H7 (cell line): ENCODE measurements around the gene CSTPP1. TPM values are rescaled to one million over a fixed set of nuclear protein-coding genes. Genes with fewer than 3 reads are reported as not detected.
A peak's percentile ranks its signal among the peaks of the same experiment; 100 is the strongest.

ENCODE experiments used
- DNase-seq: peaks from one replicate; pipeline ENCODE4 v3.0.0; 2012
- H3K27me3 ChIP-seq: 2 replicates; pipeline ENCODE4 v1.6.0; 2011; ENCODE audit warnings: mild to moderate bottlenecking, low read length; ENCODE audit not compliant: control insufficient read depth, insufficient read depth
- H3K36me3 ChIP-seq: replicated peaks from 2 replicates; pipeline ENCODE4 v1.5.1; 2011; ENCODE audit warnings: low read length; ENCODE audit not compliant: control insufficient read depth, insufficient read depth
- H3K4me3 ChIP-seq: 2 replicates; pipeline ENCODE4 v1.5.1; 2011; ENCODE audit warnings: low read depth, mild to moderate bottlenecking, control low read depth, low read length, moderate library complexity; ENCODE audit not compliant: insufficient read depth
- total RNA-seq: library from RNA; depleted of rRNA; stranded (reverse); fragments of >200 nt; shearing (Covaris generic); gene quantifications from 2 replicates; pipeline ENCODE4 v1.2.3, GENCODE V29; 2014; rRNA removed

CSTPP1 gene
- 21.0 and 29.3 TPM in 2 replicates for total RNA-seq

GRCh38 chr11:46936138-46937110 lies at the start of gene CSTPP1:
TSS of gene CSTPP1 (plus strand) at chr11:46936761. CDS start at chr11:46936806, 45 bp downstream.
- Histone ChIP-seq H3K27me3 (no peaks in the 10 kb centered on the region), H3K4me3 (peak within 1 kb of the TSS; percentile 59), H3K36me3 (no peaks in the 10 kb centered on the region)
- DNase-seq, result peak; percentile 95

- no peak overlapping the region for H3K4me3 ChIP-seq
- H3K36me3 ChIP-seq, result peaks cover 27% of the 10 kb centered on the region
- H3K27me3 ChIP-seq, result no peaks in the 10 kb centered on the region
These were observed 47.9 kb upstream of the CSTPP1 start for GRCh38 chr11:46888636-46889035.

DNA sequence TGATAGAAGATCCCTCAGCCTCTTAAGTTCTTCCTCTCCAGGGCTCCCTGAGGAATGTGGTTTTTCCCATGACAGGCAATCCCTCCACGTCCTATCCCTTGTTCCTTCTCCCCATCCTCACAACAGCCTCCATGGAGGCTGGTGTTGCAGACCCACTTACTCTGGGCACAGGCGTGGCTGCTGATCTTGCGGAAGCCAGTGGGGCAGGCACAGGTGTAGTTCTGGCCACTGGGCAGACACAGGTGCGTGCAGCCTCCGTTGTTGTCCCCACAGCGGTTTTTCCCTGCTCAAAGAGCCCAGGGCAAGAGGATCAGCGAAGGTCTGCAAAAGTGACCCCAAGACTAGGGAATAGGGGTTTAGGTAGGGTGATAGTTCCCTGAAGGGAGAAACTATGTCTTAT lies 47.3 kb upstream of the CSTPP1 start:
- H3K36me3 ChIP-seq, result peaks cover 23% of the 10 kb centered on the region
- H3K4me3 ChIP-seq, result no peak overlapping the region
- DNase-seq, result no peak
- H3K27me3 ChIP-seq, result no peaks in the 10 kb centered on the region

More at GRCh38 chr11:46888636-46889035, 47.9 kb upstream of the CSTPP1 start:
- DNase-seq, result no peak

GRCh38 chr11:46889689-46890475 lies 46.7 kb upstream of the CSTPP1 start:
- peak; percentile 87 for DNase-seq
- H3K4me3 ChIP-seq, result no peak overlapping the region

DNA sequence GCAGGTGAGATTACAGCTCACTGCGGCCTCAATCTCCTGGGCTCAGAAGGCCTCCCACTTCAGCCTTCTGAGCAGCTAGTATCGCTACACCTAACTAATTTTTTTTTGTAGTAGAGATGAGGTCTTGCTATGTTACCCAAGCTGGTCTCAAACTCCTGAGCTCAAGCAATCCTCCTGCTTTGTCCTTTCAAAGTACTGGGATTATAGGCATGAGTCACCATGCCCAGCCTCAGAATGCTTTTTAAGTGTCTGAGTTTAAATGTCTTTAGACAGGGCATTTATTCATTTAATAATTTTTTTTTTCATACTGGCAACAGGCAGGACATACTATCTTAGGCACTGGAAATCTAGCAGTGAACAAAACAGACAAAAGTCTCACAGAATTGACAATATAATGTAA lies 45.9 kb upstream of the CSTPP1 start:
- DNase-seq, result no peak
- H3K4me3 ChIP-seq, result no peak overlapping the region
- H3K36me3 ChIP-seq, result peaks cover 28% of the 10 kb centered on the region
- H3K27me3 ChIP-seq, result no peaks in the 10 kb centered on the region

More at GRCh38 chr11:46889689-46890475, 46.7 kb upstream of the CSTPP1 start:
- peaks cover 29% of the 10 kb centered on the region for H3K36me3 ChIP-seq
- H3K27me3 ChIP-seq, result no peaks in the 10 kb centered on the region

DNA sequence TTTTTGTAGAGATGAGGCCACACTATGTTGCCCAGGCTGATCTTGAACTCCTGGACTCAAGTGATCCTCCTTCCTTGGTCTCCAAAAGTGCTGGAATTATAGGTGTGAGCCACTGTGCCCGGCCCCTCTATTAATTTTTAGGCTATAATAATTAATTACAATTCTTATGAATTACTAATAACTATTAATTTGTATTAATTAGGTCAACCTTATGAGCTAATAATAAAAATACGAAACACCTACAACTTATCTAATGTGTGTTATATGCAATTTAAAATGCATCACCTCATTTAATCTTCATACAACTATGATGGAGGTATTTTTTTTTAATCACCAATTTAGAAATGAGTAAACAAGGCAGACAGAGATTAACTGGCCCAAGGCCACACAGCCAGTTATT lies 44.5 kb upstream of the CSTPP1 start:
- no peak overlapping the region for H3K4me3 ChIP-seq
- H3K36me3 ChIP-seq, result peaks cover 23% of the 10 kb centered on the region
- DNase-seq, result no peak
- no peaks in the 10 kb centered on the region for H3K27me3 ChIP-seq

- H3K4me3 ChIP-seq, result no peak overlapping the region
- DNase-seq, result no peak
- no peaks in the 10 kb centered on the region for H3K27me3 ChIP-seq
- peaks cover 23% of the 10 kb centered on the region for H3K36me3 ChIP-seq
These were observed 43.7 kb upstream of the CSTPP1 start for GRCh38 chr11:46892838-46893237.

GRCh38 chr11:46894506-46894905 lies 42.1 kb upstream of the CSTPP1 start:
- H3K27me3 ChIP-seq, result no peaks in the 10 kb centered on the region

DNA sequence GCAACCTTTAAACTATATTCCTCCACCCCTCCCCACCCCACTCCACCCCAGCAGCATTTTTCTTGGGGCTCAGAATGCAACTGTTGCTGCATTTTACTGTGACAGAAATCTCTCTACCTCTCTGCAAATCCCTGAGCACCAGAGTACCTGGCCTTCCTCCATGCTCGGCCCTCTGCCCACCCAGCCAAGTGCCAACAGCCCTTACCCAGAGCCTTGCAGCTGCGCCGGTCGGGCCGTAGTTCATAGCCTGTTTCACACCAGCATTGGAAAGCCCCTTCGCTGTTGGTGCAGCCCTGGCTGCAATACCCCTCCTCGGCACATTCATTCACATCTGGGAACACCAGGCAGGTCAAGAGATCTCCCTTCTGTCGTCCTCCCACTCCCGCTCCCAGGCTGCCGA lies 41.6 kb upstream of the CSTPP1 start:
- DNase-seq, result no peak
- Histone ChIP-seq H3K4me3 (no peak overlapping the region), H3K27me3 (no peaks in the 10 kb centered on the region), H3K36me3 (peaks cover 24% of the 10 kb centered on the region)

More at GRCh38 chr11:46894506-46894905, 42.1 kb upstream of the CSTPP1 start:
- no peak overlapping the region for H3K4me3 ChIP-seq
- no peak for DNase-seq
- H3K36me3 ChIP-seq, result peaks cover 24% of the 10 kb centered on the region

DNA sequence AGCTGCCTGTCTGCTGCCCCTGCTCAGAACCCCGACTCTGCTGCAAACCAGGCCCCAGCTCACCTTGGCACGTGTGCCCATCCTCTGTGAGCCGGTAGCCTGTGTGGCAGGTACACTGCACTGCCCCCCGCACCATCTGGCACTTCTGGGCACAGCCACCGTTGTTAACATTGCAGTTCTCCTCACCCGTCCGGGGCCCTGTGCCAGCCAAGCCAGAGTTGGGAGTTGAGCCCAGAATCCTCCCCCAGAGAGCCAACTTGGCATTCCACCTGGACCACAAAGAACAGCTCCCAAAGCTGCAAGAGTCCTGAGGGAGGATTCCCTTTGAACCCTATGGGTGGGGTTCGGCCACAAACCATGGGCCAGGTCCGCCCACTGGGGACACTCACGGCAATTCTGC lies 40.7 kb upstream of the CSTPP1 start:
- no peak for DNase-seq
- Histone ChIP-seq H3K36me3 (peaks cover 24% of the 10 kb centered on the region), H3K4me3 (no peak overlapping the region), H3K27me3 (no peaks in the 10 kb centered on the region)

DNA sequence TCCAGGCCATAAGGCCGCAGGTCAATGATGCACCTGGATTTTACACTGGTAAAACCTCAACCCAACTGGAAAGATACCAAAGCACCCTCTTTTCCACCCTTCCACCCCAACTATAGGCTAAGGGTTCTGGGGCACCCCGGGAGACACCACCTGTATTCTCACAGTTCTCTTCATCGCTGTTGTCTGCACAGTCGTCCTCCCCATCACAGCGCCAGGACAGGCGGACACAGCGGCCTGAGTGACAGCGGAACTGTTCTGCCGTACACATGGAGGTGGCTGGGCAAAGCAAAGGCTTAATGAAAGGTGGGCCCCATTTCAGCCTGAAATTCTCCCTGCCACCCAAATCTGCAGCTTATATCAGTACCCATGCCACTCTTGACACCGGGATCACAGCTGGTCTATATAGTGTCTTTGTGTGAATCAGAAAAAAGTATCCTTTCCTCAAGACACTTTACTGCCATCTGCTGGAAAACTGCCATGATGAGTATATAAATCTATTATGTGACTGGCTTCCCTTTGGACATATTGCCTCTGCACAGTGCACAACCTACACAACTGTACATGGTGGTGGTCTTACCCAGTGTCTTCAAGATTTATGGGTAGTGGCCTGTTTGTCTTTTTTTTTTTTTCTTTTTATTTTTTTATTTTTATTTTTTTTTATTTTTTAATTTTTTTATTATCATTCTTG lies 39.7 kb upstream of the CSTPP1 start:
- DNase-seq, result peak; percentile 67
- H3K27me3 ChIP-seq, result no peaks in the 10 kb centered on the region
- no peak overlapping the region for H3K4me3 ChIP-seq
- peaks cover 24% of the 10 kb centered on the region for H3K36me3 ChIP-seq

DNA sequence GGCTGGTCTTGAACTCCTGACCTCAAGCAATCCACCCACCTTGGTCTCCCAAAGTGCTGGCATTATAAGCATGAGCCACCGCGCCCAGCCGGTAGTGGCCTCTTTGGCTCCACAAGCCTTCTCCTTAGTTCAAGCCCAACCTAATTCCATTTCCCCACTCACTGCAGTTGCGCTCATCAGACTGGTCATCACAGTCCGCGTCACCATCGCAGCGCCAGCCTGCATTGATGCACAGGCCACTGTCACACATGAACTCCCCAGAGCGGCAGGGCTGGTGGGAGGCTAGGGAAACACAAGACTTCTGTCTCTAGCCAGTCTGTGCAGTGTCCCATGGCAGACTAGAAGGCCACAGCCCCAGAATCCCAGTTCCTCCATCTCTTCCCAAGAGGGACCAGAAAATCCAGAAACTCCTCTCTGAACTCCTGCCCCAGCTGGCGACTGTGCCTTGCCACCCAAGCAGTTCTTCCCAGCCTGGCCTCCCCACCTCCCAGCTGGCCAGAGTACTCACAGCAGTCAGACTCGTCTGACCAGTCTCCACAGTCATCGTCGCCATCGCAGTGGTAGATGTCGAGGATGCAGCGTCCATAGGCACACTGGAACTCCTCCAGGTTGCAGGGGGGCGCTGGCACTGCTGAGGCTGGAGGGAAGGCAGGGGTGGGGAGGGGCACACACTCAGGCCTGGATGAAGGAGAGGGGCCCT lies 38.0 kb upstream of the CSTPP1 start:
- no peak for DNase-seq
- H3K27me3 ChIP-seq, result no peaks in the 10 kb centered on the region
- peaks cover 21% of the 10 kb centered on the region for H3K36me3 ChIP-seq
- no peak overlapping the region for H3K4me3 ChIP-seq

DNA sequence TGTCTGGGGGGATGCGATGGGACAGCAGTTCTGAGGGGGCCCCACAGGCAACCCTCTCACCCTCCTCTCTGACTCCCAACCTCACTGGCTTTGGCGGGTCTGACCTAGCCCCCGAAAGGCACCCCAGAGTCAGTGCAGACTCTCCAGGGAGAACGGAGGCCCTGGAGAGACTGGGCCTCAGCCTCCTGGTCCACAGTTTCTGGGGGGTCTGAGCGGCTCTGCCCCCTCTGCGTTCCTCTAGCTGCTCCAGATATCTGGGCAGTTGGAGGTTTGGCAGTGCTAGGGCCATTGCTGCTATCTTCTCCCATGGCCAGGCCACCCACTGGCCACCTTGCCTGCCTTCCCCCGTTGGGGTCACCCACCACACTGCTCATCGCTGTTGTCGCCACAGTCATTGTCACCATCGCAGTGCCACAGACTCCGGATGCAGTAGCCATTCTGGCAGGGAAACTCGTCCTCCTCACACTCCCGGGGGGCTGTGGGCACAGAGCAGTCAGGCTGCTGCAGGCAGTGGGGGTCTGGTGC lies 37.0 kb upstream of the CSTPP1 start:
- H3K36me3 ChIP-seq, result peaks cover 18% of the 10 kb centered on the region
- H3K27me3 ChIP-seq, result no peaks in the 10 kb centered on the region
- DNase-seq, result no peak
- no peak overlapping the region for H3K4me3 ChIP-seq
